Endothelial cell of umbilical vein (primary cell): ENCODE measurements around the gene FLT4. TPM values are rescaled to one million over a fixed set of nuclear protein-coding genes. Genes with fewer than 3 reads are reported as not detected.
A peak's percentile ranks its signal among the peaks of the same experiment; 100 is the strongest.

Experiments used
- BruUV-seq: library from RNA; stranded (reverse); fragments of 400-500 nt; replicated peaks from 2 replicates; lab custom pipeline; 2021; lab: Mats Ljungman, UMichigan
- CTCF ChIA-PET: fragments of 300-600, 350-600 bp; sonication (Branson Sonifier 250); formaldehyde crosslinking; loops from one replicate; lab custom pipeline; 2021; ENCODE audit warnings: antibody characterized with exemption, inconsistent platforms; lab: Charles Lee
- POLR2A ChIA-PET: fragments of 300-600, 350-600 bp; sonication (Branson Sonifier 250); formaldehyde crosslinking; loops from one replicate; lab custom pipeline; 2021; ENCODE audit warnings: antibody characterized with exemption, inconsistent platforms; lab: Charles Lee
- DNase-seq: peaks from one replicate; pipeline ENCODE4 v3.0.0-alpha.2; 2011; ENCODE audit warnings: low read depth, low spot score
- FAIRE-seq: peaks from 2 replicates; lab custom pipeline; 2011; peaks lifted over from hg19 to GRCh38; lab: Jason Lieb, UNC
- H2AFZ ChIP-seq: 2 replicates; pipeline ENCODE4 v1.6.0; 2012; ENCODE audit warnings: low read depth, low read length, control low read depth, inconsistent platforms
- H3K27ac ChIP-seq: 2 replicates; pipeline ENCODE4 v1.5.1; 2011; ENCODE audit warnings: low read depth, mild to moderate bottlenecking, control low read depth, low read length, moderate library complexity; ENCODE audit not compliant: insufficient read depth
- H3K27me3 ChIP-seq, 2 experiments: 2 replicates each; pipeline versions ENCODE4 v1.6.0 to v1.6.1; 2011; ENCODE audit warnings: low read length in 2 of 2, mixed read lengths in 1 of 2; ENCODE audit not compliant: control insufficient read depth in 2 of 2, insufficient read depth in 2 of 2
- H3K36me3 ChIP-seq, 2 experiments: 2 replicates in 1 of 2; 3 replicates in 1 of 2; pipeline ENCODE4 v1.5.1; 2011; ENCODE audit warnings: low read length in 2 of 2, mild to moderate bottlenecking in 1 of 2, moderate library complexity in 1 of 2; ENCODE audit not compliant: control insufficient read depth in 2 of 2, insufficient read depth in 2 of 2; ENCODE audit errors: extremely low read depth in 1 of 2
- H3K4me1 ChIP-seq: 3 replicates; pipeline ENCODE4 v1.5.1; 2011; ENCODE audit warnings: mild to moderate bottlenecking, low read length; ENCODE audit not compliant: control insufficient read depth, insufficient read depth; ENCODE audit errors: extremely low read depth
- H3K4me2 ChIP-seq: 2 replicates; pipeline ENCODE4 v1.6.1; 2011; ENCODE audit warnings: low read length, control low read depth, mixed read lengths; ENCODE audit not compliant: insufficient read depth
- H3K4me3 ChIP-seq, 3 experiments: fragments of 200-600 bp in 1 of 3; sonication (generic), shearing (Covaris generic) in 1 of 3; replicated peaks in 1 of 3; 2 replicates each; pipeline ENCODE4 v1.5.1; 2011 to 2016; ENCODE audit warnings: control low read depth in 3 of 3, low read length in 3 of 3, mild to moderate bottlenecking in 2 of 3, inconsistent platforms in 1 of 3, low read depth in 1 of 3, moderate library complexity in 1 of 3; ENCODE audit not compliant: insufficient read depth in 1 of 3
- H3K79me2 ChIP-seq: 2 replicates; pipeline ENCODE4 v1.6.0; 2012; ENCODE audit warnings: low read length, inconsistent platforms; ENCODE audit not compliant: control insufficient read depth, insufficient read depth
- H3K9ac ChIP-seq: replicated peaks from 2 replicates; pipeline ENCODE3; 2011; ENCODE audit warnings: low read length, control low read depth; ENCODE audit not compliant: insufficient read depth; ENCODE audit errors: extremely low read depth
- H3K9me1 ChIP-seq: replicated peaks from 3 replicates; pipeline ENCODE4 v1.6.0; 2011; ENCODE audit warnings: mild to moderate bottlenecking, low read length; ENCODE audit not compliant: control insufficient read depth, insufficient read depth; ENCODE audit errors: extremely low read depth
- H3K9me3 ChIP-seq: replicated peaks from 2 replicates; pipeline ENCODE4 v1.5.1; 2012; ENCODE audit warnings: low read length, inconsistent platforms; ENCODE audit not compliant: control insufficient read depth, insufficient read depth
- H4K20me1 ChIP-seq: replicated peaks from 2 replicates; pipeline ENCODE3; 2011; ENCODE audit warnings: mild to moderate bottlenecking, low read length; ENCODE audit not compliant: control insufficient read depth, insufficient read depth; ENCODE audit errors: extremely low read depth
- CTCF ChIP-seq, 2 donors: IDR thresholded peaks; 1 replicate in 1 of 2; 2 replicates in 1 of 2; pipeline ENCODE4 v1.5.1; 2011; ENCODE audit warnings: low read length in 2 of 2, mild to moderate bottlenecking in 2 of 2, moderate library complexity in 2 of 2, control low read depth in 1 of 2, inconsistent platforms in 1 of 2, low read depth in 1 of 2; ENCODE audit not compliant: insufficient read depth in 1 of 2; ENCODE audit errors: extremely low read depth in 1 of 2
- EZH2 ChIP-seq: IDR thresholded peaks from 2 replicates; pipeline ENCODE4 v1.6.1; 2012; ENCODE audit warnings: borderline replicate concordance, low read depth, mild to moderate bottlenecking, moderate library complexity, low read length, inconsistent platforms; ENCODE audit not compliant: severe bottlenecking
- FOS ChIP-seq: IDR thresholded peaks from 2 replicates; pipeline ENCODE4 v1.6.1; 2011; ENCODE audit warnings: mild to moderate bottlenecking, low read length, moderate library complexity, borderline replicate concordance; ENCODE audit not compliant: insufficient read depth
- GATA2 ChIP-seq: IDR thresholded peaks from 2 replicates; pipeline ENCODE4 v1.7.0; 2011; ENCODE audit warnings: low read depth, mild to moderate bottlenecking, moderate library complexity, mixed read lengths, low read length; ENCODE audit not compliant: insufficient read length, insufficient read depth
- JUN ChIP-seq: IDR thresholded peaks from 2 replicates; pipeline ENCODE4 v1.6.1; 2011; ENCODE audit warnings: borderline replicate concordance, low read depth; ENCODE audit not compliant: insufficient read length, insufficient read depth
- MAX ChIP-seq: IDR thresholded peaks from 2 replicates; pipeline ENCODE4 v1.6.1; 2011; ENCODE audit not compliant: insufficient read depth, insufficient read length
- MYC ChIP-seq: IDR thresholded peaks from one replicate; pipeline ENCODE4 v1.6.1; 2011; ENCODE audit warnings: mild to moderate bottlenecking, low read depth, low read length
- POLR2A ChIP-seq: IDR thresholded peaks from 2 replicates; pipeline ENCODE4 v1.6.1; 2012; ENCODE audit warnings: low read depth, mild to moderate bottlenecking, control low read depth, low read length
- POLR2AphosphoS5 ChIP-seq: IDR thresholded peaks from 2 replicates; pipeline ENCODE4 v1.6.1; 2012; ENCODE audit warnings: low read depth, mild to moderate bottlenecking, control low read depth, low read length, moderate library complexity; ENCODE audit not compliant: insufficient read depth
- dilution Hi-C: fragments of 300-500 bp; cut with MboI; formaldehyde crosslinking; loops from one replicate; pipeline ENCODE4 v1.15.0; 2019; ENCODE audit warnings: low sequenced_read_pairs; ENCODE audit not compliant: extremely low pct_ligation_motif_present
- intact Hi-C: fragments of 100-400 bp; cut with micrococcal nuclease; formaldehyde crosslinking; loops from one replicate; pipeline ENCODE4 v1.10.0; 2022
- polyA plus RNA-seq, 4 experiments: library from polyadenylated mRNA; depleted of rRNA in 3 of 4; stranded (reverse) in 3 of 4; unstranded in 1 of 4; fragments of >200 nt; gene quantifications; 2 replicates each; pipeline versions ENCODE4 v1.2.1 to v1.2.3, GENCODE V29; 2011 to 2012; ENCODE audit warnings: missing spikeins in 1 of 4
- total RNA-seq: library from RNA; stranded (reverse); gene quantifications from 2 replicates; pipeline ENCODE4 v1.2.3, GENCODE V29; 2021

Gene FLT4
- total and polyA plus RNA-seq, 2 donors (not counting 3 experiments of a cell fraction or from before 2014, with no cell fraction given): 44.4 to 71.5 TPM

- Histone ChIP-seq H3K4me1 (peaks cover 3% of the 10 kb centered on the region), H3K4me2 (no peak overlapping the region), H3K27ac (no peak overlapping the region), H3K36me3 (no peaks in the 10 kb centered on the region), H3K4me3 (no peak overlapping the region), H3K79me2 (no peaks in the 10 kb centered on the region), H3K9me1 (no peaks in the 10 kb centered on the region), H4K20me1 (no peaks in the 10 kb centered on the region), H3K9ac (no peak overlapping the region), H2AFZ (no peak overlapping the region), H3K9me3 (no peaks in the 10 kb centered on the region), H3K27me3 (no peaks in the 10 kb centered on the region)
- ChIA-PET POLR2A (interaction anchor here (0.6 kb wide), 1 partner anchor 914 kb away, joined by 3 read pairs; no protein-coding TSS in a partner anchor), CTCF (no interaction called here)
- dilution Hi-C loops (no loop called here), intact Hi-C loops (no loop called here)
- FAIRE-seq (no peak), DNase-seq (no peak)
- TF ChIP-seq MAX (no peak), EZH2 (no peak), FOS (no peak), JUN (no peak), MYC (no peak), POLR2AphosphoS5 (no peak), CTCF (IDR thresholded peaks at IDR 0.05; ENCODE audit: extremely low read depth in 1 of 2, insufficient read depth in 1 of 2, low read depth in 1 of 2, low read length in 2 of 2) (no peak), POLR2A (no peak), GATA2 (no peak)
- TSS peak; percentile 57 for BruUV-seq
These were observed 47.6 kb downstream of the FLT4 start for GRCh38 chr5:180601591-180602480.
